Hematopoietic multipotent progenitor cell treated with erythropoietin and hydrocortisone succinate and interleukin-3 and kit ligand, for 15 days (in vitro differentiated cells): ENCODE measurements around the gene STX8.

Experiments
- DNase-seq: peaks from one replicate; pipeline ENCODE4 v3.0.0-alpha.2; 2015; ENCODE audit warnings: low spot score

STX8 gene

GRCh38 chr17:9225305-9226101 lies 350.1 kb downstream of the STX8 start:
- DNase-seq = no peak

- DNase-seq = no peak
Measured at GRCh38 chr17:9224485-9224884, 351.1 kb downstream of the STX8 start.

GRCh38 chr17:9223531-9223930 lies 352.1 kb downstream of the STX8 start:
- no peak for DNase-seq

- DNase-seq = no peak
Measured at GRCh38 chr17:9221922-9222180, 353.8 kb downstream of the STX8 start.

- no peak for DNase-seq
Measured at GRCh38 chr17:9221147-9221921, 354.3 kb downstream of the STX8 start.

GRCh38 chr17:9220398-9221146 lies 355.0 kb downstream of the STX8 start:
- no peak for DNase-seq

- DNase-seq = no peak
Measured at GRCh38 chr17:9219631-9220397, 355.8 kb downstream of the STX8 start.

- no peak for DNase-seq
Measured at GRCh38 chr17:9218911-9219310, 356.7 kb downstream of the STX8 start.

GRCh38 chr17:9218064-9218635 lies 357.5 kb downstream of the STX8 start:
- no peak for DNase-seq

GRCh38 chr17:9217151-9218056 lies 358.2 kb downstream of the STX8 start:
- no peak for DNase-seq

GRCh38 chr17:9215465-9215864 lies 360.2 kb downstream of the STX8 start:
- DNase-seq = no peak

GRCh38 chr17:9213303-9213640 lies 362.3 kb downstream of the STX8 start:
- no peak for DNase-seq

GRCh38 chr17:9212376-9213302 lies 363.0 kb downstream of the STX8 start:
- DNase-seq = no peak

- DNase-seq = no peak
Measured at GRCh38 chr17:9211133-9211765, 364.4 kb downstream of the STX8 start.

GRCh38 chr17:9209781-9210370 lies 365.7 kb downstream of the STX8 start:
- DNase-seq = no peak

- DNase-seq = no peak
Measured at GRCh38 chr17:9209347-9209746, 366.3 kb downstream of the STX8 start.

- DNase-seq = no peak
Measured at GRCh38 chr17:9208381-9209105, 367.1 kb downstream of the STX8 start.

GRCh38 chr17:9206741-9207332 lies 368.8 kb downstream of the STX8 start:
- no peak for DNase-seq
